Esophagus muscularis mucosa (tissue), 4 donors: ENCODE measurements around the gene IGFBP1. TPM values are rescaled to one million over a fixed set of nuclear protein-coding genes. Genes with fewer than 3 reads are reported as not detected.

Experiments
- DNase-seq: peaks from one replicate; pipeline ENCODE4 v3.0.0-alpha.2; 2017; ENCODE audit errors: extremely low spot score
- H3K27ac ChIP-seq, 4 donors: fragments of 200-600 bp; sonication (generic); replicated peaks in 1 of 4; 1 replicate in 3 of 4; 2 replicates in 1 of 4; pipeline ENCODE4 v1.5.1; 2016 to 2019; ENCODE audit warnings: mild to moderate bottlenecking in 1 of 4
- H3K27me3 ChIP-seq, 4 donors: fragments of 200-600 bp; sonication (generic); one replicate each; pipeline versions ENCODE4 v1.5.1 to v1.6.0; 2016 to 2019
- H3K36me3 ChIP-seq, 4 donors: fragments of 200-600 bp; sonication (generic); one replicate each; pipeline ENCODE4 v1.5.1; 2016 to 2019
- H3K4me1 ChIP-seq, 4 donors: fragments of 200-600 bp; sonication (generic); one replicate each; pipeline ENCODE4 v1.5.1; 2016 to 2019
- H3K4me3 ChIP-seq, 4 donors: fragments of 200-600 bp; sonication (generic); 1 replicate in 2 of 4; 2 replicates in 2 of 4; pipeline ENCODE4 v1.5.1; 2016 to 2019; ENCODE audit warnings: mild to moderate bottlenecking in 4 of 4, moderate library complexity in 1 of 4
- H3K9me3 ChIP-seq, 4 donors: fragments of 200-600 bp; sonication (generic); 1 replicate in 3 of 4; 2 replicates in 1 of 4; pipeline ENCODE4 v1.5.1; 2016 to 2019
- CTCF ChIP-seq, 3 experiments: fragments of 200-600 bp in 2 of 3; fragments of 450-650 bp in 1 of 3; sonication (generic) in 2 of 3; IDR thresholded peaks; one replicate each; pipeline ENCODE4 v1.5.1; 2017 to 2019; ENCODE audit warnings: antibody characterized with exemption in 3 of 3, mild to moderate bottlenecking in 2 of 3, moderate library complexity in 1 of 3
- EP300 ChIP-seq: sonication (generic); formaldehyde crosslinking; IDR thresholded peaks from one replicate; pipeline ENCODE4 v1.6.1; 2017; ENCODE audit warnings: antibody characterized with exemption
- POLR2A ChIP-seq: fragments of 450-650 bp; IDR thresholded peaks from one replicate; pipeline ENCODE4 v1.6.1; 2017; ENCODE audit warnings: antibody characterized with exemption, moderate library complexity, mild to moderate bottlenecking, low read depth
- POLR2AphosphoS5 ChIP-seq, 2 donors: sonication (generic); formaldehyde crosslinking; IDR thresholded peaks; one replicate each; pipeline ENCODE4 v1.6.1; 2017; ENCODE audit warnings: antibody characterized with exemption in 2 of 2
- WGBS: methylation state at CpG from one replicate; pipeline ENCODE4 v1.1.5; 2018; 5-methylcytosine and 5-hydroxymethylcytosine counted together
- intact Hi-C: fragments of 100-400 bp; cut with DNase I; formaldehyde crosslinking; loops from one replicate; pipeline ENCODE4 v1.15.1; 2023
- total RNA-seq, 4 donors: library from RNA; depleted of rRNA; stranded (reverse); fragments of >200 nt; gene quantifications; one replicate each; pipeline versions ENCODE4 v1.1.0 to v1.2.1, GENCODE V29; 2016

IGFBP1 gene
- total RNA-seq, 4 donors from 2014 or later: not detected

- intact Hi-C loops: loop anchor here (2.0 to 5.0 kb wide), 3 partner anchors 437 to 1337 kb away; no protein-coding TSS in a partner anchor
- H3K36me3 ChIP-seq: peaks cover 0 to 41% (median 3%) of the 10 kb centered on the region in 4 donors
- H3K27me3 ChIP-seq: peaks cover 0 to 53% (median 13%) of the 10 kb centered on the region in 4 donors
These were observed 27.3 kb downstream of the IGFBP1 start for GRCh38 chr7:45915606-45916005.

GRCh38 chr7:45917064-45917463 is 28.8 kb downstream of the IGFBP1 start:
- Histone ChIP-seq H3K4me1 (peaks cover 24 to 40% (median 36%) of the 10 kb centered on the region in 4 donors), H3K4me3 (no peak overlapping the region), H3K27ac (no peak overlapping the region), H3K9me3 (no peaks in the 10 kb centered on the region), H3K27me3 (peaks cover 0 to 68% (median 19%) of the 10 kb centered on the region in 4 donors), H3K36me3 (peaks cover 0 to 41% (median 3%) of the 10 kb centered on the region in 4 donors)
- TF ChIP-seq POLR2A: no peak
- 76% methylated on average over 12 of the region's 14 CpGs for WGBS
- intact Hi-C loops: loop anchor here (2.0 to 5.0 kb wide), 3 partner anchors 435 to 1335 kb away; no protein-coding TSS in a partner anchor
- no peak for DNase-seq

More at GRCh38 chr7:45915606-45916005, 27.3 kb downstream of the IGFBP1 start:
- H3K4me1 ChIP-seq: peaks cover 15 to 25% (median 22%) of the 10 kb centered on the region in 4 donors
- no peaks in the 10 kb centered on the region for H3K9me3 ChIP-seq
- DNase-seq: no peak
- no peak overlapping the region for H3K4me3 ChIP-seq
- TF ChIP-seq POLR2A: no peak
- TF ChIP-seq EP300: no peak
- TF ChIP-seq CTCF (IDR thresholded peaks at IDR 0.05): no peak
- no peak for TF ChIP-seq POLR2AphosphoS5 (IDR thresholded peaks at IDR 0.05)
- no peak overlapping the region for H3K27ac ChIP-seq
- 97% methylated on average over 3 of the region's 3 CpGs for WGBS

- Histone ChIP-seq H3K9me3 (no peaks in the 10 kb centered on the region), H3K27me3 (peaks cover 0 to 74% (median 19%) of the 10 kb centered on the region in 4 donors), H3K36me3 (peaks cover 0 to 41% (median 3%) of the 10 kb centered on the region in 4 donors), H3K27ac (no peak overlapping the region), H3K4me3 (peak overlapping the region in 3 of 4 donors; percentile 10 to 22 (median 21)), H3K4me1 (peaks cover 26 to 46% (median 42%) of the 10 kb centered on the region in 4 donors)
- 24% methylated on average over 4 of the region's 15 CpGs for WGBS
- DNase-seq: peak; percentile 93
- intact Hi-C loops: loop anchor here (2.0 to 5.0 kb wide), 3 partner anchors 435 to 1335 kb away; no protein-coding TSS in a partner anchor
- TF ChIP-seq EP300 (no peak), CTCF (IDR thresholded peaks at IDR 0.05) (peak; percentile 82 to 97 (median 93)), POLR2A (no peak), POLR2AphosphoS5 (IDR thresholded peaks at IDR 0.05) (peak in 1 of 2 donors; percentile 39)
These were observed 29.4 kb downstream of the IGFBP1 start for GRCh38 chr7:45917658-45918057.

- Histone ChIP-seq H3K27ac (no peak overlapping the region), H3K27me3 (peaks cover 0 to 78% (median 19%) of the 10 kb centered on the region in 4 donors), H3K9me3 (no peaks in the 10 kb centered on the region), H3K4me1 (peaks cover 32 to 52% (median 51%) of the 10 kb centered on the region in 4 donors), H3K4me3 (peak overlapping the region in 1 of 4 donors; percentile 10), H3K36me3 (peaks cover 0 to 33% (median 3%) of the 10 kb centered on the region in 4 donors)
- TF ChIP-seq EP300 (no peak), CTCF (IDR thresholded peaks at IDR 0.05) (no peak), POLR2A (no peak), POLR2AphosphoS5 (IDR thresholded peaks at IDR 0.05) (no peak)
- 93% methylated on average over 2 of the region's 2 CpGs for WGBS
- intact Hi-C loops: loop anchor here (5.0 kb wide), 2 partner anchors 434 to 1334 kb away; no protein-coding TSS in a partner anchor
- no peak for DNase-seq
These were observed 30.3 kb downstream of the IGFBP1 start for GRCh38 chr7:45918556-45918955.

- H3K9me3 ChIP-seq: no peaks in the 10 kb centered on the region
- TF ChIP-seq POLR2A: no peak
- no peak for TF ChIP-seq POLR2AphosphoS5 (IDR thresholded peaks at IDR 0.05)
- TF ChIP-seq EP300: no peak
- TF ChIP-seq CTCF (IDR thresholded peaks at IDR 0.05): no peak
- H3K4me1 ChIP-seq: peaks cover 32 to 58% (median 54%) of the 10 kb centered on the region in 4 donors
- intact Hi-C loops: loop anchor here (5.0 kb wide), 2 partner anchors 433 to 1333 kb away; no protein-coding TSS in a partner anchor
- peaks cover 0 to 78% (median 19%) of the 10 kb centered on the region in 4 donors for H3K27me3 ChIP-seq
- H3K27ac ChIP-seq: no peak overlapping the region
- peaks cover 0 to 28% (median 2%) of the 10 kb centered on the region in 4 donors for H3K36me3 ChIP-seq
- H3K4me3 ChIP-seq: peak overlapping the region; percentile 56 to 65 (median 56)
- no peak for DNase-seq
- WGBS: 34% methylated on average over 9 of the region's 9 CpGs
These were observed 31.0 kb downstream of the IGFBP1 start for GRCh38 chr7:45919231-45919784.
